AG04449 (cell line): ENCODE results near the gene TENT4B.

ENCODE experiments used
- CTCF ChIA-PET: fragments of 350-600 bp; formaldehyde crosslinking; extraction: SDS; loops from one replicate; lab custom pipeline; 2021; ENCODE audit warnings: antibody characterized with exemption; lab: Yijun Ruan, JAX
- POLR2A ChIA-PET: fragments of 400-600, 350-600 bp; formaldehyde crosslinking; extraction: SDS; loops from one replicate; lab custom pipeline; 2020; ENCODE audit warnings: antibody characterized with exemption, inconsistent platforms; lab: Yijun Ruan, JAX
- DNase-seq: peaks from one replicate; pipeline ENCODE4 v3.0.0-alpha.2; 2010; ENCODE audit warnings: low read depth, low spot score
- H3K4me3 ChIP-seq: 2 replicates; pipeline ENCODE4 v1.5.1; 2011; ENCODE audit warnings: low read depth, mild to moderate bottlenecking, control low read depth, low read length
- TF ChIP-seq, protein P1 (sequence below): IDR thresholded peaks from one replicate; pipeline ENCODE4 v1.5.1; 2011; ENCODE audit warnings: mild to moderate bottlenecking, moderate library complexity, low read length, control low read depth, inconsistent platforms; ENCODE audit not compliant: insufficient read depth; ENCODE audit errors: missing control alignments

Gene TENT4B

GRCh38 chr16:50156590-50156989 lies 3.5 kb downstream of the TENT4B start:
- CTCF ChIA-PET, result interaction anchor here (1.4 to 3.5 kb wide), 2 partner anchors 54 to 89 kb away, joined by 5 to 14 read pairs; no protein-coding TSS in a partner anchor
- H3K4me3 ChIP-seq, result no peak overlapping the region
- POLR2A ChIA-PET, result no interaction called here
- no peak for DNase-seq
- TF ChIP-seq, protein P1, sequence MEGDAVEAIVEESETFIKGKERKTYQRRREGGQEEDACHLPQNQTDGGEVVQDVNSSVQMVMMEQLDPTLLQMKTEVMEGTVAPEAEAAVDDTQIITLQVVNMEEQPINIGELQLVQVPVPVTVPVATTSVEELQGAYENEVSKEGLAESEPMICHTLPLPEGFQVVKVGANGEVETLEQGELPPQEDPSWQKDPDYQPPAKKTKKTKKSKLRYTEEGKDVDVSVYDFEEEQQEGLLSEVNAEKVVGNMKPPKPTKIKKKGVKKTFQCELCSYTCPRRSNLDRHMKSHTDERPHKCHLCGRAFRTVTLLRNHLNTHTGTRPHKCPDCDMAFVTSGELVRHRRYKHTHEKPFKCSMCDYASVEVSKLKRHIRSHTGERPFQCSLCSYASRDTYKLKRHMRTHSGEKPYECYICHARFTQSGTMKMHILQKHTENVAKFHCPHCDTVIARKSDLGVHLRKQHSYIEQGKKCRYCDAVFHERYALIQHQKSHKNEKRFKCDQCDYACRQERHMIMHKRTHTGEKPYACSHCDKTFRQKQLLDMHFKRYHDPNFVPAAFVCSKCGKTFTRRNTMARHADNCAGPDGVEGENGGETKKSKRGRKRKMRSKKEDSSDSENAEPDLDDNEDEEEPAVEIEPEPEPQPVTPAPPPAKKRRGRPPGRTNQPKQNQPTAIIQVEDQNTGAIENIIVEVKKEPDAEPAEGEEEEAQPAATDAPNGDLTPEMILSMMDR, result no peak

- no peak overlapping the region for H3K4me3 ChIP-seq
- TF ChIP-seq, protein P1, result no peak
- no peak for DNase-seq
- ChIA-PET CTCF (interaction anchor here (0.9 to 3.6 kb wide), 2 partner anchors 9 to 50 kb away, joined by 4 to 16 read pairs; no protein-coding TSS in a partner anchor), POLR2A (no interaction called here)
These were observed 7.5 kb downstream of the TENT4B start for GRCh38 chr16:50160495-50161164.

DNA sequence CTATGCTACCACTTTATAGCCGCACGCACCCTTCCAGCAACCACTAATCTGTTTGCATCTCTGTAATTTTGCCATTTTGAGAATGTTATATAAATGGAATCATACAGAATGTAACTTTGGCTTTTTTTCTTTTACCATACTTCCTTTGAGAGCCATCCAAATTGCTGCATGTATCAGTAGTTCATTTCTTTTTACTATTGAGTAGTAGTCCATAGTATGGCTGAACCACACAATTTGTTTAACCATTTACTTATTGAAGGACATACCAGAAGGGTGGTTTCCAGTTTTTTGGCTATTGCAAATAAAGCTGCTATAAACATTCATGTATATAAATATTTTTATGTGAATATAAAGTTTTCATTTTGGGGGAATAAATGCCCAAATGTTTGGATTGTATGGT lies 8.8 kb downstream of the TENT4B start:
- ChIA-PET CTCF (interaction anchor here (0.9 to 3.6 kb wide), 4 partner anchors 8 to 200 kb away, joined by 3 to 16 read pairs (median 4); no protein-coding TSS in a partner anchor), POLR2A (no interaction called here)
- H3K4me3 ChIP-seq, result no peak overlapping the region
- DNase-seq, result no peak
- TF ChIP-seq, protein P1, result no peak

- no peak overlapping the region for H3K4me3 ChIP-seq
- ChIA-PET CTCF (no interaction called here), POLR2A (no interaction called here)
- TF ChIP-seq, protein P1, result no peak
- no peak for DNase-seq
These were observed 12.4 kb downstream of the TENT4B start for GRCh38 chr16:50165473-50165872.

GRCh38 chr16:50166511-50167500 lies 13.7 kb downstream of the TENT4B start:
- POLR2A ChIA-PET, result no interaction called here
- no peak for DNase-seq
- TF ChIP-seq, protein P1, result no peak
- H3K4me3 ChIP-seq, result no peak overlapping the region
- CTCF ChIA-PET, result interaction anchor here (0.6 to 2.7 kb wide), 7 partner anchors 8 to 188 kb away, joined by 3 to 13 read pairs (median 3); no protein-coding TSS in a partner anchor
